Sigmoid colon (tissue), 3 donors: ENCODE measurements around the gene CYTH4.

Experiments
- CTCF ChIP-seq, 4 experiments: fragments of 450-650 bp in 3 of 4; fragments of 200-600 bp in 1 of 4; IDR thresholded peaks; one replicate each; pipeline ENCODE4 v1.5.1; 2016 to 2019; ENCODE audit warnings: antibody characterized with exemption in 4 of 4, mild to moderate bottlenecking in 3 of 4, moderate library complexity in 2 of 4
- POLR2A ChIP-seq, 2 donors: fragments of 450-650 bp; IDR thresholded peaks; one replicate each; pipeline ENCODE4 v1.6.1; 2016; ENCODE audit warnings: antibody characterized with exemption in 2 of 2, mild to moderate bottlenecking in 2 of 2, moderate library complexity in 2 of 2

- no peak for TF ChIP-seq CTCF (IDR thresholded peaks at IDR 0.05)
- no peak for TF ChIP-seq POLR2A (IDR thresholded peaks at IDR 0.05)
Measured at GRCh38 chr22:37287550-37287951, 5.2 kb downstream of the CYTH4 start.
